GM23248 (cell line): ENCODE results near the gene KRTAP6-3.

Source experiments
- EZH2 ChIP-seq: fragments of 200-600 bp; sonication (generic); IDR thresholded peaks from 2 replicates; pipeline ENCODE4 v1.6.1; 2018; ENCODE audit warnings: antibody characterized with exemption, mild to moderate bottlenecking; ENCODE audit not compliant: insufficient read depth, poor library complexity, severe bottlenecking
- EZH2phosphoT487 ChIP-seq: fragments of 200-600 bp; sonication (generic); IDR thresholded peaks from 2 replicates; pipeline ENCODE4 v1.6.1; 2018; ENCODE audit warnings: antibody characterized with exemption, moderate library complexity, mild to moderate bottlenecking, low read depth; ENCODE audit not compliant: insufficient read depth

GRCh38 chr21:30616125-30616524 is 23.9 kb downstream of the KRTAP6-3 start, which contains the start of gene KRTAP20-1:
- no peak for TF ChIP-seq EZH2
- TF ChIP-seq EZH2phosphoT487: no peak
